Neural progenitor cell (in vitro differentiated cells): ENCODE data around the gene DUSP11. TPM values are rescaled to one million over a fixed set of nuclear protein-coding genes. Genes with fewer than 3 reads are reported as not detected.

Experiments
- DNase-seq: peaks from one replicate; pipeline ENCODE4 v3.0.0-alpha.2; 2016; ENCODE audit warnings: low spot score
- H2AFZ ChIP-seq: fragments of 200-600 bp; sonication (generic); replicated peaks from 2 replicates; pipeline ENCODE4 v1.6.1; 2016; ENCODE audit warnings: antibody characterized with exemption
- H3F3A ChIP-seq: fragments of 200-600 bp; sonication (generic); 2 replicates; pipeline ENCODE4 v1.6.1; 2016; ENCODE audit warnings: antibody characterized with exemption, low read depth
- H3K27ac ChIP-seq: fragments of 200-600 bp; sonication (generic); 2 replicates; pipeline ENCODE4 v1.5.1; 2016; ENCODE audit warnings: mild to moderate bottlenecking
- H3K27me3 ChIP-seq: fragments of 200-600 bp; sonication (generic); 2 replicates; pipeline ENCODE4 v1.6.1; 2016; ENCODE audit warnings: mild to moderate bottlenecking, moderate library complexity
- H3K36me3 ChIP-seq: fragments of 200-600 bp; sonication (generic); 2 replicates; pipeline ENCODE4 v1.5.1; 2016
- H3K4me1 ChIP-seq: fragments of 200-600 bp; sonication (generic); 2 replicates; pipeline ENCODE4 v1.6.1; 2016; ENCODE audit warnings: mixed run types
- H3K4me2 ChIP-seq: fragments of 200-600 bp; sonication (generic); 2 replicates; pipeline ENCODE4 v1.6.1; 2016
- H3K4me3 ChIP-seq: fragments of 200-600 bp; sonication (generic); 2 replicates; pipeline ENCODE4 v1.5.1; 2016
- H3K79me2 ChIP-seq: fragments of 200-600 bp; sonication (generic); 2 replicates; pipeline ENCODE4 v1.6.1; 2016; ENCODE audit warnings: low read depth
- H3K9ac ChIP-seq: fragments of 200-600 bp; sonication (generic); 2 replicates; pipeline ENCODE4 v1.6.1; 2016
- H3K9me3 ChIP-seq: fragments of 200-600 bp; sonication (generic); 2 replicates; pipeline ENCODE4 v1.5.1; 2016; ENCODE audit warnings: low read depth
- H4K20me1 ChIP-seq: fragments of 200-600 bp; sonication (generic); 2 replicates; pipeline ENCODE4 v1.6.1; 2016; ENCODE audit warnings: low read depth
- H3K27ac Mint-ChIP-seq: 3 replicates; pipeline ENCODE4 v1.8.0; 2021; ENCODE audit warnings: mixed read lengths
- H3K27me3 Mint-ChIP-seq: 2 replicates; pipeline ENCODE4 v1.8.0; 2022; ENCODE audit warnings: low read depth, mild to moderate bottlenecking, inconsistent platforms, moderate library complexity, mixed read lengths; ENCODE audit not compliant: insufficient read depth
- H3K36me3 Mint-ChIP-seq: 3 replicates; pipeline ENCODE4 v1.8.0; 2021; ENCODE audit warnings: mixed read lengths
- H3K4me1 Mint-ChIP-seq: 3 replicates; pipeline ENCODE4 v1.8.0; 2021; ENCODE audit warnings: mixed read lengths
- H3K4me3 Mint-ChIP-seq: 3 replicates; pipeline ENCODE4 v1.8.0; 2021; ENCODE audit warnings: mild to moderate bottlenecking, moderate library complexity, mixed read lengths
- H3K9me3 Mint-ChIP-seq: 3 replicates; pipeline ENCODE4 v1.8.0; 2020; ENCODE audit warnings: mixed read lengths
- CTCF ChIP-seq: fragments of 200-600 bp; sonication (generic); IDR thresholded peaks from 2 replicates; pipeline ENCODE4 v1.5.1; 2017; ENCODE audit warnings: antibody characterized with exemption, mild to moderate bottlenecking
- EZH2 ChIP-seq: fragments of 200-600 bp; sonication (generic); IDR thresholded peaks from 2 replicates; pipeline ENCODE4 v1.6.1; 2017; ENCODE audit warnings: antibody characterized with exemption, mild to moderate bottlenecking, moderate library complexity
- EZH2phosphoT487 ChIP-seq: fragments of 200-600 bp; sonication (generic); IDR thresholded peaks from 2 replicates; pipeline ENCODE4 v1.6.1; 2017; ENCODE audit warnings: antibody characterized with exemption
- total RNA-seq: library from RNA; depleted of rRNA; stranded (reverse); fragments of >200 nt; gene quantifications from 2 replicates; pipeline ENCODE4 v1.2.3, GENCODE V29; 2015; ENCODE audit warnings: low replicate concordance

DUSP11 gene
- total RNA-seq, 1 donor from 2014 or later = 43.5 TPM

DNA sequence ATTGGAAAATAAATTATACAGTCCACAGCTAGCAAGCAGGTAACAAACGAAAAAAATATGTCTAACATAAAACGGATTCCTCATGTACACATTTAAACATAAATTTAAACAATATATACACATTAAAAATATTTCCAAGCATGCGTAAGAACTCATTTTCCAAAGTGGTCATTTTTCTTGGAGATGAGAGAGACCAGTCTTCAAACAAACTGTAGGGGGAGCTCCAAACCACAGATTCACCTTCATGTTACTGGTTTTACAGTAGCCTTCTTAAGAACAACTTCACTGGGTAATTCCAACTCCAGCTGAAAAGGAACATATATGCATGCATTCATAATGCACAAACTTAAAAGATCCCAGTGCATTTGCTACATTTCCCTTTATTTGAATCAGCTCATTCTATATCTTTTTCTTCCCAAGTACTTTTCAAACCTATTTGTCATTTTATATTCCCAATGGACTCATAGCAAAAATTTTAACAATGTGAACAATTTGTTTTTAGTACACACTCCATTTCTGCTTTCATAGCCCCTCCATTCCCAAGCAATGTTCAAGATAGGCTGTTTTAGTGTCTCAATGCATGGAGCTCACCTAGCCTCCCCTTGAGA lies 44.1 kb upstream of the DUSP11 start:
- Histone ChIP-seq H4K20me1 (no peaks in the 10 kb centered on the region), H3K79me2 (no peaks in the 10 kb centered on the region), H3K36me3 (no peaks in the 10 kb centered on the region), H3K27me3 (peaks cover 35% of the 10 kb centered on the region), H3K4me3 (no peak overlapping the region), H3K9ac (no peak overlapping the region), H2AFZ (no peak overlapping the region), H3K27ac (no peak overlapping the region), H3K4me2 (no peak overlapping the region), H3F3A (peaks cover 2% of the 10 kb centered on the region), H3K9me3 (no peaks in the 10 kb centered on the region), H3K4me1 (no peaks in the 10 kb centered on the region)
- Mint-ChIP-seq H3K9me3 (no peaks in the 10 kb centered on the region), H3K27me3 (no peaks in the 10 kb centered on the region), H3K36me3 (no peaks in the 10 kb centered on the region), H3K4me1 (peaks cover 3% of the 10 kb centered on the region), H3K4me3 (no peak overlapping the region), H3K27ac (no peak overlapping the region)
- peak; percentile 61 for DNase-seq
- TF ChIP-seq CTCF (peak; percentile 85), EZH2phosphoT487 (no peak), EZH2 (no peak)

DNA sequence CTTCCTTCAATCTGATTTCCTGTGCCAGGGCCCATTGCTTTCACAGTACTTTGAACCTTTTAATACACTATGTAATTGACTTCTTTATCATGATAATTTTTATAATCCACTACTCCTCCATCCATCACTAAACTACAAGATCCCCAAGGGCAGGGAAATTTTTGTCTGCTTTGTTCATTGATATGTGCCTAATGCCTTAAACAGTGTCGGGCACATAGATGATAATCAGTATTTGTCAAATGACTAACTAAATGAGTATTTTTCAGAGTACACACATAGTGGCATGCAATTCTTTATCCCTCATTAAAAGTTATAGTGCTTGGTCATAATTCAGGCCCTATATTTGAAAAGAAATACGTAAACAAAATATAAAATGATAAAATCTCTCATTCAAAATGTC lies 43.5 kb upstream of the DUSP11 start:
- Histone ChIP-seq H3K36me3 (no peaks in the 10 kb centered on the region), H2AFZ (no peak overlapping the region), H3K27ac (no peak overlapping the region), H3K4me2 (no peak overlapping the region), H3K9ac (no peak overlapping the region), H3K4me3 (no peak overlapping the region), H3F3A (no peaks in the 10 kb centered on the region), H3K27me3 (peaks cover 35% of the 10 kb centered on the region), H3K79me2 (no peaks in the 10 kb centered on the region), H4K20me1 (no peaks in the 10 kb centered on the region), H3K4me1 (no peaks in the 10 kb centered on the region), H3K9me3 (no peaks in the 10 kb centered on the region)
- no peak for TF ChIP-seq CTCF
- H3K9me3 Mint-ChIP-seq = no peaks in the 10 kb centered on the region
- H3K36me3 Mint-ChIP-seq = no peaks in the 10 kb centered on the region
- DNase-seq = no peak
- no peaks in the 10 kb centered on the region for H3K4me1 Mint-ChIP-seq
- no peak overlapping the region for H3K27ac Mint-ChIP-seq
- no peaks in the 10 kb centered on the region for H3K27me3 Mint-ChIP-seq
- H3K4me3 Mint-ChIP-seq = no peak overlapping the region

- Mint-ChIP-seq H3K9me3 (no peaks in the 10 kb centered on the region), H3K36me3 (no peaks in the 10 kb centered on the region), H3K4me1 (no peaks in the 10 kb centered on the region), H3K27ac (no peak overlapping the region), H3K27me3 (no peaks in the 10 kb centered on the region), H3K4me3 (no peak overlapping the region)
- Histone ChIP-seq H3K4me1 (no peaks in the 10 kb centered on the region), H4K20me1 (no peaks in the 10 kb centered on the region), H3K9ac (no peak overlapping the region), H3F3A (no peaks in the 10 kb centered on the region), H3K27ac (no peak overlapping the region), H3K4me2 (no peak overlapping the region), H3K9me3 (no peaks in the 10 kb centered on the region), H3K79me2 (no peaks in the 10 kb centered on the region), H3K36me3 (no peaks in the 10 kb centered on the region), H2AFZ (no peak overlapping the region), H3K4me3 (no peak overlapping the region), H3K27me3 (peaks cover 35% of the 10 kb centered on the region)
- DNase-seq = no peak
- TF ChIP-seq EZH2phosphoT487 (no peak), CTCF (no peak), EZH2 (no peak)
These were observed 43.1 kb upstream of the DUSP11 start for GRCh38 chr2:73822991-73823390.
